GM19023 (cell line): Measurements from ENCODE around the gene RIC8A.

ENCODE experiments used
- ATAC-seq: cut with Tn5 transposase; IDR thresholded peaks from one replicate; pipeline ENCODE4 v1.9.1; 2021; ENCODE audit warnings: mild to moderate bottlenecking, moderate library complexity; ENCODE audit not compliant: unreplicated experiment

RIC8A gene

GRCh38 chr11:240315-240714 lies 32.8 kb downstream of the RIC8A start:
- no peak for ATAC-seq

- no peak for ATAC-seq
Measured at GRCh38 chr11:241634-242033, 34.1 kb downstream of the RIC8A start.

- no peak for ATAC-seq
Measured at GRCh38 chr11:244376-244775, 36.9 kb downstream of the RIC8A start.

- ATAC-seq = no peak
Measured at GRCh38 chr11:249062-249461, 41.6 kb downstream of the RIC8A start.

GRCh38 chr11:250274-250673 lies 42.8 kb downstream of the RIC8A start:
- ATAC-seq = no peak

- no peak for ATAC-seq
Measured at GRCh38 chr11:250740-251299, 43.3 kb downstream of the RIC8A start.

GRCh38 chr11:251550-251949 lies 44.0 kb downstream of the RIC8A start:
- ATAC-seq = no peak

- ATAC-seq = no peak
Measured at GRCh38 chr11:252666-253065, 45.2 kb downstream of the RIC8A start.

GRCh38 chr11:253160-253885 lies 45.8 kb downstream of the RIC8A start:
- no peak for ATAC-seq

GRCh38 chr11:253886-254270 lies 46.4 kb downstream of the RIC8A start:
- no peak for ATAC-seq

- no peak for ATAC-seq
Measured at GRCh38 chr11:255176-255575, 47.7 kb downstream of the RIC8A start.

GRCh38 chr11:255816-256215 lies 48.3 kb downstream of the RIC8A start:
- no peak for ATAC-seq

- no peak for ATAC-seq
Measured at GRCh38 chr11:256952-257737, 49.6 kb downstream of the RIC8A start.

GRCh38 chr11:257766-258493 lies 50.4 kb downstream of the RIC8A start:
- ATAC-seq = no peak

- ATAC-seq = no peak
Measured at GRCh38 chr11:259413-259812, 51.9 kb downstream of the RIC8A start.

- no peak for ATAC-seq
Measured at GRCh38 chr11:261624-262023, 54.1 kb downstream of the RIC8A start.
